HEK293 (cell line): Measurements from ENCODE around the gene TCEAL3.

Experiments
- FEZF1 ChIP-seq: fragments of 450-650 bp; formaldehyde crosslinking; IDR thresholded peaks from 2 replicates; pipeline ENCODE4 v1.5.1; 2016; ENCODE audit warnings: missing biosample characterization, missing genetic modification characterization
- GFI1B ChIP-seq: fragments of 450-650 bp; formaldehyde crosslinking; IDR thresholded peaks from 2 replicates; pipeline ENCODE4 v1.5.1; 2016; ENCODE audit warnings: missing biosample characterization, missing genetic modification characterization
- GLI4 ChIP-seq: fragments of 450-650 bp; formaldehyde crosslinking; IDR thresholded peaks from 2 replicates; pipeline ENCODE4 v1.5.1; 2016; ENCODE audit warnings: missing biosample characterization, missing genetic modification characterization
- HOXC10 ChIP-seq: sonication (generic); formaldehyde crosslinking; IDR thresholded peaks from 2 replicates; pipeline ENCODE4 v1.8.1; 2023; ENCODE audit warnings: mild to moderate bottlenecking, missing genetic modification reagents
- KLF10 ChIP-seq: fragments of 450-650 bp; IDR thresholded peaks from 2 replicates; pipeline ENCODE4 v1.5.1; 2018; ENCODE audit warnings: missing biosample characterization, mild to moderate bottlenecking, missing genetic modification characterization
- KLF16 ChIP-seq: fragments of 450-650 bp; formaldehyde crosslinking; IDR thresholded peaks from 2 replicates; pipeline ENCODE4 v1.5.1; 2017; ENCODE audit warnings: missing biosample characterization, missing genetic modification characterization
- KLF7 ChIP-seq: fragments of 450-650 bp; formaldehyde crosslinking; IDR thresholded peaks from 2 replicates; pipeline ENCODE4 v1.5.1; 2016; ENCODE audit warnings: missing biosample characterization, missing genetic modification characterization, borderline replicate concordance
- MEIS1 ChIP-seq: sonication (generic); formaldehyde crosslinking; IDR thresholded peaks from 2 replicates; pipeline ENCODE4 v1.8.1; 2022; ENCODE audit warnings: missing genetic modification reagents, mild to moderate bottlenecking, borderline replicate concordance
- MYNN ChIP-seq: fragments of 450-650 bp; formaldehyde crosslinking; IDR thresholded peaks from 2 replicates; pipeline ENCODE4 v1.5.1; 2016; ENCODE audit warnings: missing biosample characterization, missing genetic modification characterization, borderline replicate concordance
- PRDM6 ChIP-seq: fragments of 450-650 bp; formaldehyde crosslinking; IDR thresholded peaks from 2 replicates; pipeline ENCODE4 v1.5.1; 2017; ENCODE audit warnings: missing biosample characterization, missing genetic modification characterization
- SP3 ChIP-seq: fragments of 450-650 bp; formaldehyde crosslinking; IDR thresholded peaks from 2 replicates; pipeline ENCODE4 v1.5.1; 2016; ENCODE audit warnings: missing biosample characterization, missing genetic modification characterization
- ZBTB21 ChIP-seq: fragments of 450-650 bp; formaldehyde crosslinking; IDR thresholded peaks from 2 replicates; pipeline ENCODE4 v1.5.1; 2017; ENCODE audit warnings: missing biosample characterization, missing genetic modification characterization
- ZEB2 ChIP-seq: fragments of 450-650 bp; formaldehyde crosslinking; IDR thresholded peaks from 2 replicates; pipeline ENCODE4 v1.5.1; 2016; ENCODE audit warnings: missing biosample characterization, missing genetic modification characterization
- ZFP69B ChIP-seq: fragments of 450-650 bp; formaldehyde crosslinking; IDR thresholded peaks from 2 replicates; pipeline ENCODE4 v1.5.1; 2016; ENCODE audit warnings: missing biosample characterization, missing genetic modification characterization
- ZIC2 ChIP-seq: fragments of 450-650 bp; formaldehyde crosslinking; IDR thresholded peaks from 2 replicates; pipeline ENCODE4 v1.5.1; 2016; ENCODE audit warnings: missing biosample characterization, missing genetic modification characterization
- ZNF133 ChIP-seq: fragments of 450-650 bp; formaldehyde crosslinking; IDR thresholded peaks from 2 replicates; pipeline ENCODE4 v1.5.1; 2016; ENCODE audit warnings: missing biosample characterization, missing genetic modification characterization
- ZNF146 ChIP-seq: fragments of 450-650 bp; formaldehyde crosslinking; IDR thresholded peaks from 2 replicates; pipeline ENCODE4 v1.5.1; 2016; ENCODE audit warnings: missing biosample characterization, missing genetic modification characterization
- ZNF354C ChIP-seq: fragments of 450-650 bp; formaldehyde crosslinking; IDR thresholded peaks from 2 replicates; pipeline ENCODE4 v1.5.1; 2016; ENCODE audit warnings: missing biosample characterization, missing genetic modification characterization, low read depth, borderline replicate concordance
- ZNF544 ChIP-seq: fragments of 450-650 bp; formaldehyde crosslinking; IDR thresholded peaks from 2 replicates; pipeline ENCODE4 v1.5.0; 2017; ENCODE audit warnings: missing biosample characterization, missing genetic modification characterization
- ZNF600 ChIP-seq: fragments of 450-650 bp; formaldehyde crosslinking; IDR thresholded peaks from 2 replicates; pipeline ENCODE4 v1.5.1; 2016; ENCODE audit warnings: missing biosample characterization, missing genetic modification characterization
- ZNF707 ChIP-seq: fragments of 450-650 bp; formaldehyde crosslinking; IDR thresholded peaks from 2 replicates; pipeline ENCODE4 v1.5.1; 2016; ENCODE audit warnings: missing biosample characterization, missing genetic modification characterization
- ZNF776 ChIP-seq: fragments of 450-650 bp; formaldehyde crosslinking; IDR thresholded peaks from 2 replicates; pipeline ENCODE4 v1.5.0; 2017; ENCODE audit warnings: missing biosample characterization, missing genetic modification characterization, borderline replicate concordance
- TF ChIP-seq, protein P1 (sequence below): fragments of 450-650 bp; formaldehyde crosslinking; IDR thresholded peaks from 2 replicates; pipeline ENCODE4 v1.5.1; 2016; ENCODE audit warnings: missing biosample characterization, missing genetic modification characterization
- TF ChIP-seq, protein P2 (sequence below): fragments of 450-650 bp; formaldehyde crosslinking; IDR thresholded peaks from 2 replicates; pipeline ENCODE4 v1.5.1; 2016; ENCODE audit warnings: missing biosample characterization, missing genetic modification characterization
- TF ChIP-seq, protein P3 (sequence below): fragments of 450-650 bp; formaldehyde crosslinking; IDR thresholded peaks from 2 replicates; pipeline ENCODE4 v1.5.1; 2016; ENCODE audit warnings: missing biosample characterization, missing genetic modification characterization, borderline replicate concordance
- TF ChIP-seq, protein P4 (sequence below): IDR thresholded peaks from 2 replicates; pipeline ENCODE4 v1.6.1; 2011; ENCODE audit warnings: mild to moderate bottlenecking, low read depth, low read length, borderline replicate concordance

Gene TCEAL3

DNA sequence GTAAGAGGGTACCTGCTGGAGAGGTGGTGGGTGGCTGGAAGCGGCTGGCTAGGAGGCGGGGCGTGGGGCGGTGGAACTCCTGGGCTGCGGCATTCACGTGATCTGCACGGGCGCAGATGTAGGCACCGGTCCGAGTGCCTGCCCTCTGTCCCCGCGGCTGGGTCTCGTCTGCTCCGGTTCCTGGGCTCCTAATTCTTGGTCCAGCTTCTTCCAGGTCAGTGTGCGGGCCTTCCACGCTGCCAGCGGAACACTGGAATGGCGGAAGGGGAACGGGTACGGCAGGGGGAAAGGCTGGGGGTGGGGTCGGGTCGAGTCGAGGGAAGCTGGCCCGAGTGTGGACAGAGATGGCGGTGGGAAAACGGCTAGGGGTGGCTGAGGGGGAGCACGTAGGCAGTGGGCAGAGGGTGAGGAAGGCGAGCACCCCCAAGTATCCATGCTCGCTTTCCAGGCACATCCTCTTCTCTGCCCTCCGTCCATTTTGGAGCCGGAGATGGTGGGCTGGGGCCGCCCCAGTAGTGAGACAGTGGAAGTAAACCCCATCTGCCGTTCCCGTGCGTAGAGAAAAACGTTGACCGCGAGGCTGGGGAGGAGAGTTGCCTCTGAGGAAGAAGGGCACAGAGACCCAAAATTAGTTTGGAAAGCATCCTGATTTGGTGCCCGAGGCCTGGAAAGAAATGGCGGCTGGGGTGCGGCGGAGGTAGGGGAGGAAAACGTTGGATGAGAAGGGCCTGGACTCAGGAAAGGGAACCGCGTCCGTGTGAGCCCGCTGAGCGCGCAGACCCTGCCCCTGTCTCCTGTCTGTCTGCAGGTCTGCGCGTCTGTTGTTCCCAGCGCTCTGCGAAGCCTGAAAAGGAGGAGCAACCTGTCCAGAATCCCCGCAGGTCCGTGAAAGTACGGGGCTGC is 22.1 kb upstream of the TCEAL3 start, which contains the start of gene TCEAL4 (continued):
- TF ChIP-seq ZNF776 (tag by site-specific recombination) = no peak
- TF ChIP-seq PRDM6 (tag by site-specific recombination) = no peak
- TF ChIP-seq FEZF1 (tag by site-specific recombination) = no peak
- TF ChIP-seq MEIS1 (CRISPR knock-in tag) = no peak
- TF ChIP-seq, protein P1, sequence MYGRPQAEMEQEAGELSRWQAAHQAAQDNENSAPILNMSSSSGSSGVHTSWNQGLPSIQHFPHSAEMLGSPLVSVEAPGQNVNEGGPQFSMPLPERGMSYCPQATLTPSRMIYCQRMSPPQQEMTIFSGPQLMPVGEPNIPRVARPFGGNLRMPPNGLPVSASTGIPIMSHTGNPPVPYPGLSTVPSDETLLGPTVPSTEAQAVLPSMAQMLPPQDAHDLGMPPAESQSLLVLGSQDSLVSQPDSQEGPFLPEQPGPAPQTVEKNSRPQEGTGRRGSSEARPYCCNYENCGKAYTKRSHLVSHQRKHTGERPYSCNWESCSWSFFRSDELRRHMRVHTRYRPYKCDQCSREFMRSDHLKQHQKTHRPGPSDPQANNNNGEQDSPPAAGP = no peak
- 0 out of 2 replicates have a peak, but pooled peaks have one; percentile 22 for TF ChIP-seq ZNF600 (tag by site-specific recombination)
- TF ChIP-seq KLF7 (tag by site-specific recombination) = no peak
- no peak for TF ChIP-seq GFI1B
- no peak for TF ChIP-seq ZIC2 (tag by site-specific recombination)
- peak; percentile 32; the same call in 1 of the 2 replicates for TF ChIP-seq KLF16 (tag by site-specific recombination)
- no peak for TF ChIP-seq GLI4
- TF ChIP-seq MYNN (tag by site-specific recombination) = no peak
- TF ChIP-seq, protein P2, sequence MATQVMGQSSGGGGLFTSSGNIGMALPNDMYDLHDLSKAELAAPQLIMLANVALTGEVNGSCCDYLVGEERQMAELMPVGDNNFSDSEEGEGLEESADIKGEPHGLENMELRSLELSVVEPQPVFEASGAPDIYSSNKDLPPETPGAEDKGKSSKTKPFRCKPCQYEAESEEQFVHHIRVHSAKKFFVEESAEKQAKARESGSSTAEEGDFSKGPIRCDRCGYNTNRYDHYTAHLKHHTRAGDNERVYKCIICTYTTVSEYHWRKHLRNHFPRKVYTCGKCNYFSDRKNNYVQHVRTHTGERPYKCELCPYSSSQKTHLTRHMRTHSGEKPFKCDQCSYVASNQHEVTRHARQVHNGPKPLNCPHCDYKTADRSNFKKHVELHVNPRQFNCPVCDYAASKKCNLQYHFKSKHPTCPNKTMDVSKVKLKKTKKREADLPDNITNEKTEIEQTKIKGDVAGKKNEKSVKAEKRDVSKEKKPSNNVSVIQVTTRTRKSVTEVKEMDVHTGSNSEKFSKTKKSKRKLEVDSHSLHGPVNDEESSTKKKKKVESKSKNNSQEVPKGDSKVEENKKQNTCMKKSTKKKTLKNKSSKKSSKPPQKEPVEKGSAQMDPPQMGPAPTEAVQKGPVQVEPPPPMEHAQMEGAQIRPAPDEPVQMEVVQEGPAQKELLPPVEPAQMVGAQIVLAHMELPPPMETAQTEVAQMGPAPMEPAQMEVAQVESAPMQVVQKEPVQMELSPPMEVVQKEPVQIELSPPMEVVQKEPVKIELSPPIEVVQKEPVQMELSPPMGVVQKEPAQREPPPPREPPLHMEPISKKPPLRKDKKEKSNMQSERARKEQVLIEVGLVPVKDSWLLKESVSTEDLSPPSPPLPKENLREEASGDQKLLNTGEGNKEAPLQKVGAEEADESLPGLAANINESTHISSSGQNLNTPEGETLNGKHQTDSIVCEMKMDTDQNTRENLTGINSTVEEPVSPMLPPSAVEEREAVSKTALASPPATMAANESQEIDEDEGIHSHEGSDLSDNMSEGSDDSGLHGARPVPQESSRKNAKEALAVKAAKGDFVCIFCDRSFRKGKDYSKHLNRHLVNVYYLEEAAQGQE (tag by site-specific recombination) = no peak
- TF ChIP-seq ZFP69B (tag by site-specific recombination) = no peak
- no peak for TF ChIP-seq ZEB2
- TF ChIP-seq, protein P3, sequence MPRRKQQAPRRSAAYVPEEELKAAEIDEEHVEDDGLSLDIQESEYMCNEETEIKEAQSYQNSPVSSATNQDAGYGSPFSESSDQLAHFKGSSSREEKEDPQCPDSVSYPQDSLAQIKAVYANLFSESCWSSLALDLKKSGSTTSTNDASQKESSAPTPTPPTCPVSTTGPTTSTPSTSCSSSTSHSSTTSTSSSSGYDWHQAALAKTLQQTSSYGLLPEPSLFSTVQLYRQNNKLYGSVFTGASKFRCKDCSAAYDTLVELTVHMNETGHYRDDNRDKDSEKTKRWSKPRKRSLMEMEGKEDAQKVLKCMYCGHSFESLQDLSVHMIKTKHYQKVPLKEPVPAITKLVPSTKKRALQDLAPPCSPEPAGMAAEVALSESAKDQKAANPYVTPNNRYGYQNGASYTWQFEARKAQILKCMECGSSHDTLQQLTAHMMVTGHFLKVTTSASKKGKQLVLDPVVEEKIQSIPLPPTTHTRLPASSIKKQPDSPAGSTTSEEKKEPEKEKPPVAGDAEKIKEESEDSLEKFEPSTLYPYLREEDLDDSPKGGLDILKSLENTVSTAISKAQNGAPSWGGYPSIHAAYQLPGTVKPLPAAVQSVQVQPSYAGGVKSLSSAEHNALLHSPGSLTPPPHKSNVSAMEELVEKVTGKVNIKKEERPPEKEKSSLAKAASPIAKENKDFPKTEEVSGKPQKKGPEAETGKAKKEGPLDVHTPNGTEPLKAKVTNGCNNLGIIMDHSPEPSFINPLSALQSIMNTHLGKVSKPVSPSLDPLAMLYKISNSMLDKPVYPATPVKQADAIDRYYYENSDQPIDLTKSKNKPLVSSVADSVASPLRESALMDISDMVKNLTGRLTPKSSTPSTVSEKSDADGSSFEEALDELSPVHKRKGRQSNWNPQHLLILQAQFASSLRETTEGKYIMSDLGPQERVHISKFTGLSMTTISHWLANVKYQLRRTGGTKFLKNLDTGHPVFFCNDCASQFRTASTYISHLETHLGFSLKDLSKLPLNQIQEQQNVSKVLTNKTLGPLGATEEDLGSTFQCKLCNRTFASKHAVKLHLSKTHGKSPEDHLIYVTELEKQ = no peak
- no peak for TF ChIP-seq ZNF544
- TF ChIP-seq ZNF133 (tag by site-specific recombination) = no peak
- TF ChIP-seq SP3 (tag by site-specific recombination) = peak; percentile 30; the same call in 1 of the 2 replicates
- no peak for TF ChIP-seq ZBTB21
- TF ChIP-seq HOXC10 (CRISPR knock-in tag) = no peak
- TF ChIP-seq, protein P4, sequence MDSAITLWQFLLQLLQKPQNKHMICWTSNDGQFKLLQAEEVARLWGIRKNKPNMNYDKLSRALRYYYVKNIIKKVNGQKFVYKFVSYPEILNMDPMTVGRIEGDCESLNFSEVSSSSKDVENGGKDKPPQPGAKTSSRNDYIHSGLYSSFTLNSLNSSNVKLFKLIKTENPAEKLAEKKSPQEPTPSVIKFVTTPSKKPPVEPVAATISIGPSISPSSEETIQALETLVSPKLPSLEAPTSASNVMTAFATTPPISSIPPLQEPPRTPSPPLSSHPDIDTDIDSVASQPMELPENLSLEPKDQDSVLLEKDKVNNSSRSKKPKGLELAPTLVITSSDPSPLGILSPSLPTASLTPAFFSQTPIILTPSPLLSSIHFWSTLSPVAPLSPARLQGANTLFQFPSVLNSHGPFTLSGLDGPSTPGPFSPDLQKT = no peak
- TF ChIP-seq KLF10 (tag by site-specific recombination) = no peak
- TF ChIP-seq ZNF146 = no peak
- no peak for TF ChIP-seq ZNF707 (tag by site-specific recombination)
- TF ChIP-seq ZNF354C (tag by site-specific recombination) = no peak
